ENCODE data around the gene KRT31. TPM values are rescaled to one million over a fixed set of nuclear protein-coding genes. Genes with fewer than 3 reads are reported as not detected.
A peak's percentile ranks its signal among the peaks of the same experiment; 100 is the strongest.

KRT31 gene
- total RNA-seq, 1 donor from 2014 or later: not detected

GRCh38 chr17:41420134-41420533, 22.7 kb upstream of the KRT31 start:
- no peak for DNase-seq (ENCODE audit: low read depth)
- H3K27me3 ChIP-seq (ENCODE audit: control insufficient read depth, insufficient read depth, low read length): no peaks in the 10 kb centered on the region

GRCh38 chr17:41419716-41420115, 22.3 kb upstream of the KRT31 start:
- Histone ChIP-seq H3K27me3 (ENCODE audit: control insufficient read depth, insufficient read depth, low read length) (no peaks in the 10 kb centered on the region), H3K36me3 (ENCODE audit: control insufficient read depth, insufficient read depth, low read length) (no peaks in the 10 kb centered on the region), H3K4me3 (ENCODE audit: low read depth, low read length) (no peak overlapping the region)
- DNase-seq (ENCODE audit: low read depth): no peak
- no peak for TF ChIP-seq CTCF (IDR thresholded peaks at IDR 0.05; ENCODE audit: insufficient read depth, low read length, poor library complexity, severe bottlenecking)

More at GRCh38 chr17:41420134-41420533, 22.7 kb upstream of the KRT31 start:
- no peaks in the 10 kb centered on the region for H3K36me3 ChIP-seq (ENCODE audit: control insufficient read depth, insufficient read depth, low read length)
- no peak overlapping the region for H3K4me3 ChIP-seq (ENCODE audit: low read depth, low read length)
- no peak for TF ChIP-seq CTCF (IDR thresholded peaks at IDR 0.05; ENCODE audit: insufficient read depth, low read length, poor library complexity, severe bottlenecking)

- Histone ChIP-seq H3K4me3 (ENCODE audit: low read depth, low read length) (no peak overlapping the region), H3K27me3 (ENCODE audit: control insufficient read depth, insufficient read depth, low read length) (no peaks in the 10 kb centered on the region), H3K36me3 (ENCODE audit: control insufficient read depth, insufficient read depth, low read length) (no peaks in the 10 kb centered on the region)
- DNase-seq (ENCODE audit: low read depth): no peak
- no peak for TF ChIP-seq CTCF (IDR thresholded peaks at IDR 0.05; ENCODE audit: insufficient read depth, low read length, poor library complexity, severe bottlenecking)
Measured at GRCh38 chr17:41418116-41418860, 20.9 kb upstream of the KRT31 start.

DNA sequence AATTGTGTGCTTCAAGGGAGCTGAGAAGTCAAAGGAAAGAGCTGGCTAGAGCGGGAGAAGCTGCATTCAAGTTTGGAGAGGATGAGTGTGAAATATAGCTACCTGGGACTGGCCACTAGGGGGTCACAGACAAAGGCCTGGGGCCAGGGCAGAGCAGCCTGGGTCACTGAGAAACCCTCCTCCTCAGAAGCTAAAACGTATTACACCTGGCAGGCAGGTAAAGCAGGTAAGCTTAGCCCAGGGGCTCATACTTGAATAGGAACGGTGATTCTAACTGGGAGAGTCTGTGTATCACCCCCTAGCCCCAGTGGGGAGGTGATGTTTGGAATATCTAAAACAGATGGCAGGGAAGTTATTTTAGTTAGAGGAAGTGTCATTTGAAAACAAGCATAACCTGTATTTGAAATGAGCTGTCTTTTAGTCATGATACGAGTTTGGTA, 20.2 kb upstream of the KRT31 start:
- H3K27me3 ChIP-seq (ENCODE audit: control insufficient read depth, insufficient read depth, low read length): no peaks in the 10 kb centered on the region
- DNase-seq (ENCODE audit: low read depth): no peak
- H3K4me3 ChIP-seq (ENCODE audit: low read depth, low read length): no peak overlapping the region
- TF ChIP-seq CTCF (IDR thresholded peaks at IDR 0.05; ENCODE audit: insufficient read depth, low read length, poor library complexity, severe bottlenecking): peak; percentile 31
- no peaks in the 10 kb centered on the region for H3K36me3 ChIP-seq (ENCODE audit: control insufficient read depth, insufficient read depth, low read length)

DNA sequence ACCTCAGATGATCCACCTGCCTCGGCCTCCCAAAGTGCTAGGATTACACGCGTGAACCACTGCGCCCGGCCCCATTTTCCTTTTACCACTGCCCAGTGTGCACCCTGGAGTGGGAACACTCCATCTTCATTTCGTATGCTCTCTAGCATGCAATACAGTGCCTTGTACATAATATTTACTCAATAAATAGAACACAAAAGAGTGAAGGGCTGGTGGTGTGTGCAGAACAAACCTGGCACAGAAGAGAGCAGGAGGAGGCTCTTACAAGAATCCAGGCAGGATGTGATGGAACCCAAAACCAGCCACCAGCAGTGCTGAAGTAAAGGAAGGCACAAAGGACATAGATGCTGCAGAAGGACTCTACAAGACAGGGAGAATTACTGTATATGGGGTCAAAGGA, 19.7 kb upstream of the KRT31 start:
- Histone ChIP-seq H3K4me3 (ENCODE audit: low read depth, low read length) (no peak overlapping the region), H3K36me3 (ENCODE audit: control insufficient read depth, insufficient read depth, low read length) (no peaks in the 10 kb centered on the region), H3K27me3 (ENCODE audit: control insufficient read depth, insufficient read depth, low read length) (no peaks in the 10 kb centered on the region)
- no peak for DNase-seq (ENCODE audit: low read depth)
- no peak for TF ChIP-seq CTCF (IDR thresholded peaks at IDR 0.05; ENCODE audit: insufficient read depth, low read length, poor library complexity, severe bottlenecking)

DNA sequence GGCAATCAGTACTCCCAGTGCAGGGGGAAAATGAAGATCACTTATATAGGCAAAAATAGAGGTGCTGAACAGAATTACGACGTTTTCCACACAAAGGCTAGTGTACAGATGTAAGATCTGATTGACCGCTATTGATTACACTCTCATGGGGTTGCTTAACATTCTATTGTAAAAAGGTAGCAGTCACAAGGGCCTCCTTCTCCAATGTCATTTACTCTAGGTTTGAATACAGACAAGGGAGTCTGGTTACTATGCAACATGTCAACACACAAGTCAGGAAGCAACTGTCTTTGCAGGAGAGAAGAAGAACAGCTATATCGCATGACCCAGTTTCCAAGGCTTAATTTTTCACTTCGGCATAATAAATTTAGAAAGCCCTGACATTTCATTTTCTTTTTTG, 19.1 kb upstream of the KRT31 start:
- Histone ChIP-seq H3K4me3 (ENCODE audit: low read depth, low read length) (no peak overlapping the region), H3K27me3 (ENCODE audit: control insufficient read depth, insufficient read depth, low read length) (no peaks in the 10 kb centered on the region), H3K36me3 (ENCODE audit: control insufficient read depth, insufficient read depth, low read length) (no peaks in the 10 kb centered on the region)
- DNase-seq (ENCODE audit: low read depth): no peak
- TF ChIP-seq CTCF (IDR thresholded peaks at IDR 0.05; ENCODE audit: insufficient read depth, low read length, poor library complexity, severe bottlenecking): no peak

All from kidney epithelial cell (primary cell).